OCI-LY7 (cell line): ENCODE measurements around the gene SIRT3.
"Not testable (repeated sequence)": the region's sequence is repeated elsewhere in the genome, so short reads cannot be mapped to it uniquely, and the experiment has no call there.

Source experiments
- CTCF ChIP-seq: fragments of 200-600 bp; sonication (generic); conservative IDR thresholded peaks from 2 replicates; pipeline ENCODE4 v1.5.1; 2014; ENCODE audit warnings: mild to moderate bottlenecking, antibody characterized with exemption, low read length, moderate library complexity, mixed read lengths
- EZH2phosphoT487 ChIP-seq: fragments of 200-600 bp; sonication (generic); IDR thresholded peaks from 2 replicates; pipeline ENCODE4 v1.6.1; 2018; ENCODE audit warnings: low read depth, borderline replicate concordance, mild to moderate bottlenecking, mixed run types, antibody characterized with exemption, low read length, moderate library complexity, mixed read lengths

- not testable (repeated sequence) for TF ChIP-seq CTCF, EZH2phosphoT487
Observed at GRCh38 chr11:192674-193128, 43.4 kb downstream of the SIRT3 start, which contains the start of gene SCGB1C1.
